ENCODE data around the gene SIX1.

SIX1 gene

DNA sequence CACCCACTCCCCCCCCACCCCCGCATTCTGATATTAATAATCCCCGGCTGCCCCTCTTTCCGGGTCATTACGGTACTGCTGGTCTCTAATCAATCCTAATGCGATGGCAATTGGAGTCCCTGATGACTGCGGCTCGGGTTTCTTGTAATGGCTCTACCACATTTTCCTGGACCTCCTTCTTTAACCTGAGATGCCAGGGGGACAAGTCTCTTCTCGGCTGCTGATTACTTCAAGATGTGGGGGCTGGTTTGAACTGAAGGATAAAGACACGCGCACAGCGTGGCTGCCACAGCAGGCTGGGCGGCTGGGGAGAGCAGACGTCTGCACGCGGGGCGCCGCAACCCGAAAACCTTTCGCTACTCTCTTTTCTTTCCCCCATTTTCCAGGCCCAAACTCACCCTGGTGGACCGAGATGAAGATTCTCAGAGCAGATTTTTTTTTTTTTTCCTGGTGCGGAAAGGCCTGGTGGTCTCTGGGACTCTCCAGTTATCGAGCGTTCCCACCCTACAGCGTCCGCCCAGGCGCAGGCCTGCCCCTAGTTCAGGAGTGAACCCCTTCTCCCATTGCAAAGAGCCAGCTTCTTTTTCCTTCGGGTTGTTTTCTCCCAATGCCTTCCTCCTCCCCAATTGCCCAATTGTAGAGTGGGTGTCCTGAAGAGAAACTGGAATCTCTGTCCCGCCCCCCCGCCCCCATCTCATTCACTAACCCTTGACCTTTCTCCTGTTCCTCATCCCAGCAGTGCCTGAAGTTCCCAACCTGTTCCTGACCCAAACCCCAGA is 6.0 kb upstream of the SIX1 start:
- DNase-seq: no peak

DNA sequence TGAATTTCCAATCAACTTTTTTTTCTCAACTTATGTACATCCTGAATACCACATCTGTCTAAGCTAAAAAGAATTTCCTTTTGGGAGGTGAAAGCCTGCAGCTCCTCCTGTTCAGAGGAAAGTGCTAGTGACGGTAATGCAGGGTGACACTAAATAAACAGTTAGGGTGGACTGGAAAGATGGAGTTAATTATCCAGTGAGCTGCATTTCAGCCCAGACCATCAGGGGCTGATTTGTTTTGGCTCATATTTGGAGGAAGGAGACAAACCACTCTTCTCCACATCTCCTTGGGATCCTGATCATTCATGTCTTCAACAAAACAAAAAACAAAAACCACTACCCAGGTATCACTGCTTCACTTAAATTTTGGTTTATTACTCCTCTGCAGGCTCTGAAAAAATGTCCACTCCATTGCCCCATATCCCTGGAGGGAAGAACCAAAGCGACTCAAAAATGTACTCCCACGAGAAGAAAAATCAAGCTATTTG is 5.1 kb upstream of the SIX1 start:
- no peak for DNase-seq

DNA sequence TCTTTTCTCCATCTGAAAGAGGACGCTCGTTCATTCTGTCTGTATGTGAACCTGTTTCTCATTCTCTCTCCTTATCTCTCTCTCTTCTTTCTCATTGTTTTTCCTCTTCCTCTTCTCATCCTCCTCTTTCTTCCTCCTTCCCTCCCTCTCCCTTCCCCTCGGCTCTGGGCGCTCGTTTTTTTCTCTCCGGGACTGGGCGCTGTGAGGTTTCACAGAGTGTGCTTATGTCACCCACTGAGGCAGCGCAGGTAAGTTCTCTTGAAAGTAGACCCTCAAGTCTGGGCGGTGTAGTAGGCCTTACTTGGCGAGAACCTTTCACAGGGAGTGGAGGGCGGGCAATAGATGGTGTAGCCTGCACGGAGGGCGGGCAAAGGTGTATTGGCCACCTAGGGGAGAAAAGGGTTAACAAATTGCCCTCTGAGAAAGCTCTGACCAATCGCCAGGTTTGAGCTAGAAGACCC is 4.5 kb upstream of the SIX1 start:
- DNase-seq: no peak

GRCh38 chr14:60652674-60653651 is 3.7 kb upstream of the SIX1 start:
- DNase-seq: peak; percentile 32

- DNase-seq: peak; percentile 62
Observed at GRCh38 chr14:60651796-60652673, 2.8 kb upstream of the SIX1 start.

DNA sequence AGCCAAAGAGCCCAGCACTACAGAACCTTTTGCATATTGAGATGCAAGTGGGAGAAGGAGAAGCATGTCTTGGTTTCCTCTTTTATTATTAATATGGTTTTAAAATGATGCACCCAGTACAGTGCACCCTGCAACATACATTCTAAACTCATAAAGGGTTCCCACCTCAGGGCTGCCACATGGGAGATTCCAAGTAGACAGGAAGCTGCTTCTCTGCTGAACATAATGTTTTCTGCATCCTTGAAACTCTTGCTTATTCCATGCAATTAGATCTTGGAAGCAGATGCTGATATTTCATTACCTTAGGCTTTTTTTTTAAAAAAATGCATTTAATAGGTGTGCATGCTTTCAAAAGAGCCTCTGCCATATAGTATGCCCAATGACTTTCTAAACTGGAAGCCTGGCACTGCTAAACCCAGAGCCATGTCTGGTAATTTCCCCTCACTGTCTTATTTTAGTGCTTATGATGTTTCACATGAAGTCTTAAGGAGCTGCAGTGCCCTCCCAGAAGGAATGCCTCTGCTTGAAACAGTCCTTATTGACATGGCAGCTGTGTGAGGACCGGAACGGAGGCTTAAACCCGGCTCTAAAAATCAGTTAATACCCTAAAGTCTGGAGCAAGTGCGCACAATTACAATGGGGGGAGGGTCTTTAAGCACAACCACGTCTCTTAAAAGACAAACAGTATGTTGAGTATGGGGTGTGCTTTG is 2.0 kb upstream of the SIX1 start:
- no peak for DNase-seq

DNA sequence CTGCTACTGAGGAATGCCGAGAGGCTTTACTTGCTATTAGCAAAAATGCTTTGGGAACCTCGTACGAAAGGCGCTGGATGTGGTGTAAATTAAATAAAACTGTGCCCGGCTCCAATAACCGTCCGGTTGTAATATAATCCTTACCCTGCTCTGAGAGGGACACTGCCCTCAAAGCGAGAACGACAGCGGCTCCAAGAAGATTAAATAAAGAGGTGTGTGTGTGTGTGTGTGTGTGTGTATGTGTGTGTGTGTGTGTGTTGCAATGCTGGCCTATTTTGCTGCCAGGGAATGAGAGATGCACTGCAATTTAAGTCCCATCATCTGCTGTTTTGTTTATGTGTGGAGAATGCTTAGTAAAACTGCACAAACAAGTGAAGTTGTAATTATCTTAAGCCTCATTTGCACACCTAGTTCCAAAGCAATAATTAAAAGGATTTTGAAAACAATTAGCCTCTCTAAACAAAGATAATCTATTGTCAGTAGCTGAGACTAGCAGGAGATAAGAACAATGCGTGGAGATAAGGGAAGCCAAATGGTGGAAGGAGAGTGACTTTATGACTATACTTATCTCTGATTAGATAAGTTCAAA is 1.2 kb upstream of the SIX1 start:
- DNase-seq: no peak

GRCh38 chr14:60649875-60650372 is 647 bp upstream of the SIX1 start:
- DNase-seq: peak; percentile 37

- no peak for DNase-seq
Observed at GRCh38 chr14:60648249-60648933, 886 bp downstream of the SIX1 start.

GRCh38 chr14:60647837-60648248 is 1.4 kb downstream of the SIX1 start:
- DNase-seq: no peak

DNA sequence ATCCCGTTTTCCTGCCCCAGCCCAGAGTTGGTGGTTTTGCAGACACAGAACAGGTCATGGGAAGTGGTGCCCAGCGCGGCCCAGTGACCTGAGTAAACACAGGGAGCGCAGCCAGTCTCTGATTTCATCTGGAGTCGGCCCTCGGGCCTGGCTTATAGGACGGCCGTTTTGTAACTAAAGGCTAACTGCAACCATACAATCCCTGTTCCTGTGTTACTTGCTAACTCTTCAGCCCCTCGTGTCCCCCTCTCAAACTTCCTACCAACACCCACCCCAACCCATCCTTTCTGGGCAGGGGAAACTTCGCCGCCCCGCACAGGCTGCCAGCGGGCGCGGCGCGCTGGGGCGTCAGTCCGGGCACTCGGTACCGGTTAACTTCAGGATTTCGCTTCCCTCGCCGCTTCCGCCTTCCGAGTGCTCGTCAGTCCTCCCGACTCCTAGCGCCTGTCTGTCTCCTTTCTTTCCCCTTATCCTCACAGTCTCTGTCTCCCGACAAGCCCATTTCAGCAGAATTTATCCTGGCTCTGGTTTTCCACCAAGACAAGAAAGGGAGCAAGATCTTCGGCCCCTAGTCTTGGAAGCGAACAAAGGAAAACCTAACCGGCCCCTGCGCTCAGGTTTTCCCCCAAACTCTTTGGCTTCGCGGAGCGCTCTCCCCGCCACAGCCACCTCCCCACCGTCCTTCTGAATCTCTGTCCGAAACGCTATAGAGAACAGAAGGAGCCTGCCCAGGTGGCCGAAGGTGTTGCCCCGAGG is 2.0 kb downstream of the SIX1 start:
- peak; percentile 45 for DNase-seq

GRCh38 chr14:60646226-60646818 is 3.0 kb downstream of the SIX1 start:
- no peak for DNase-seq

GRCh38 chr14:60645126-60645741 is 4.0 kb downstream of the SIX1 start:
- DNase-seq: no peak

DNA sequence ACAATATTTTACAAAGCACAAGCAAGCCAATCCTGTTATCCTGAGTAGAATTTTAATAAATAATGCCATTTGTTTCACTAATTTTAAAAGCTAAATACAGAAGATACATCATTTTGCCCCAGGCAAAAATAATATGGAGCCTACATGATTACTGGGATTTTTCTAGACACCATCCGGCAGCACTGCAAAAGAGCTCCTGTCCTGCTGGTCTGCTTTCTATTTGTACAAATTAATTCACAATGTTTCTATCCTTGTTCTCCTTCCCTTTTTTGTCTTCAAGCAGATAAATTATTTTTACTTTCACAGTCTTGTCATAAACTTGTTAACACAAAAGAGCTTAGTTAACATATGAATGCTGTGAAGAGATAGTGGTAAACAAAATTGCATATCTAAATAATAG is 4.6 kb downstream of the SIX1 start:
- DNase-seq: no peak

DNA sequence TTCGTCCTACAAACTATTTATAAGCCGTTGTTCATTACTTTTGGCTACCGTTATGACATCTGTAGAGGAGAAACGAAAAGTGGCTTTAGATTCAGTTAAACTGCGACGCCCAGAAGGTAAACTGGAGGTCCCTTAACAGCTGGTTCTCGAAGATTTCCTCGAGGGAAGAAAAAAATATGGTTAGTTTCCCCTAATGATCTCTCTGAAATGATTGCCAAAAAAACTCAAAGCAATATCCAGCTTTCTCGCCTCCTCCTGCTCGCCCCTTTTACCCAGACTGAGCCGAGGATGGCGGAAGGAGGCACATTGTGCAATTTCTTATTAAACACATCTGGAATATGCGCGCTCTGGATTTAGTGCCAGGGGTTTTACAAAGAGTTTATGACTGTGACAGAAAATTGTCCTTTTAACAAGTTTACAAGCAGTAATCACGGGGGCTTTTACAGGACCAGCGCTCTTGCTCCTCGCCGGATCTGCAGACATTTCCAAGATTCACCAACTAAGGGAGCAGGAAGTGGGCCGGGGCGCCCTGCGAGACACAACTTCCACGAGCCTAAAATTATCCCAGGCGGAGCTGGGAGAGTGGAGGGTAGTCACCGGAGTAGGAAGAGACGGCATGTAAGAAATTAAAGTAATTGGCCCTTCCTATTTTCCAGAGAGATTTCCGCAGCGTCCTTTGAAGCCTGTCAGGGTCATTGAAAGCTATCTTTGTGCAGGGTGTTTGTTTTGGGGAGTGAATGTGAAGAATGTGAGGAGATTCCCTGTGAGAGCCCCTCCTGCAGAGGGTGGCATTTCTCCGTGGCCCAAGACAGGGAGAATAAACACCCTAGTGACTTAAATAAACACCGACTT is 5.6 kb downstream of the SIX1 start:
- DNase-seq: no peak

- DNase-seq: no peak
Observed at GRCh38 chr14:60643141-60643462, 6.2 kb downstream of the SIX1 start.

GRCh38 chr14:60642270-60643140 is 6.8 kb downstream of the SIX1 start:
- no peak for DNase-seq

All from NCI-H1105 (cell line).